Hepatocyte (in vitro differentiated cells): ENCODE data around the gene PIGV.

ENCODE experiments used
- EZH2 ChIP-seq: fragments of 200-600 bp; sonication (generic); IDR thresholded peaks from 2 replicates; pipeline ENCODE4 v1.6.1; 2016; ENCODE audit warnings: antibody characterized with exemption, mild to moderate bottlenecking, borderline replicate concordance
- TF ChIP-seq, protein P1 (sequence below): fragments of 200-600 bp; sonication (generic); IDR thresholded peaks from 2 replicates; pipeline ENCODE4 v1.5.1; 2016; ENCODE audit warnings: antibody characterized with exemption, mild to moderate bottlenecking; ENCODE audit not compliant: poor library complexity

GRCh38 chr1:26811057-26811456 is 23.3 kb downstream of the PIGV start:
- TF ChIP-seq, protein P1, sequence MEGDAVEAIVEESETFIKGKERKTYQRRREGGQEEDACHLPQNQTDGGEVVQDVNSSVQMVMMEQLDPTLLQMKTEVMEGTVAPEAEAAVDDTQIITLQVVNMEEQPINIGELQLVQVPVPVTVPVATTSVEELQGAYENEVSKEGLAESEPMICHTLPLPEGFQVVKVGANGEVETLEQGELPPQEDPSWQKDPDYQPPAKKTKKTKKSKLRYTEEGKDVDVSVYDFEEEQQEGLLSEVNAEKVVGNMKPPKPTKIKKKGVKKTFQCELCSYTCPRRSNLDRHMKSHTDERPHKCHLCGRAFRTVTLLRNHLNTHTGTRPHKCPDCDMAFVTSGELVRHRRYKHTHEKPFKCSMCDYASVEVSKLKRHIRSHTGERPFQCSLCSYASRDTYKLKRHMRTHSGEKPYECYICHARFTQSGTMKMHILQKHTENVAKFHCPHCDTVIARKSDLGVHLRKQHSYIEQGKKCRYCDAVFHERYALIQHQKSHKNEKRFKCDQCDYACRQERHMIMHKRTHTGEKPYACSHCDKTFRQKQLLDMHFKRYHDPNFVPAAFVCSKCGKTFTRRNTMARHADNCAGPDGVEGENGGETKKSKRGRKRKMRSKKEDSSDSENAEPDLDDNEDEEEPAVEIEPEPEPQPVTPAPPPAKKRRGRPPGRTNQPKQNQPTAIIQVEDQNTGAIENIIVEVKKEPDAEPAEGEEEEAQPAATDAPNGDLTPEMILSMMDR, result no peak
- no peak for TF ChIP-seq EZH2
